Astrocyte of the cerebellum (primary cell): ENCODE results near the gene IGSF5.
"Not testable (repeated sequence)": the region's sequence is repeated elsewhere in the genome, so short reads cannot be mapped to it uniquely, and the experiment has no call there.

Experiments used
- DNase-seq: peaks from one replicate; pipeline ENCODE4 v3.0.0-alpha.2; 2011; ENCODE audit warnings: low read depth
- H3K4me3 ChIP-seq: 2 replicates; pipeline ENCODE4 v1.5.1; 2011; ENCODE audit warnings: mild to moderate bottlenecking, low read depth, low read length, moderate library complexity
- in situ Hi-C: cut with HindIII; loops from 2 replicates; pipeline ENCODE4 v1.10.0; 2017; ENCODE audit warnings: low sequenced_read_pairs
- TF ChIP-seq, protein P1 (sequence below): IDR thresholded peaks from 2 replicates; pipeline ENCODE4 v1.5.1; 2012; ENCODE audit warnings: low read length, low read depth, moderate library complexity, mild to moderate bottlenecking; ENCODE audit errors: missing control alignments

Gene IGSF5

DNA sequence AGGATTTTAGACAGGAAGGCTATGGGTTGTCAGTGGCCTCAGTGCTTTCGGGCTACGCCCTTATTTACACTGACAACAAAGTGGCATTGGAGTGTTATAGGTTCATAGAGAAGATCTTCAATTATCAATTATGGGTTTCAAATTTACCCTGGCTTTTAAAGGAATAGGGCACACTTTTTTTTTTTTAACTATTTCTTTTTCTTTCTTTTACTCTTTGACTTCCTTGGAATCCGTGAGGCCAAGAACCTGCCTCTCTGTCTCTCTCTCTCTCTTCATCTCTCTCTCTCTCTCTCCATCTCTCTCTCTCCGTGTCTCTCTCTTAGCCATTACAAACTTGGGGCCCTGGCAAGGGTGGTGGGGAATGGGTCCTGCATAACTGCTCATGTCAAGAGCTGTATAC is at the start of gene IGSF5:
Gene IGSF5 (plus strand): TSS at position 301 of the 400 bp plus-strand sequence. CDS start 327 bp downstream, outside the sequence.
- DNase-seq, in situ Hi-C loops, H3K4me3 ChIP-seq: not testable (repeated sequence)

DNA sequence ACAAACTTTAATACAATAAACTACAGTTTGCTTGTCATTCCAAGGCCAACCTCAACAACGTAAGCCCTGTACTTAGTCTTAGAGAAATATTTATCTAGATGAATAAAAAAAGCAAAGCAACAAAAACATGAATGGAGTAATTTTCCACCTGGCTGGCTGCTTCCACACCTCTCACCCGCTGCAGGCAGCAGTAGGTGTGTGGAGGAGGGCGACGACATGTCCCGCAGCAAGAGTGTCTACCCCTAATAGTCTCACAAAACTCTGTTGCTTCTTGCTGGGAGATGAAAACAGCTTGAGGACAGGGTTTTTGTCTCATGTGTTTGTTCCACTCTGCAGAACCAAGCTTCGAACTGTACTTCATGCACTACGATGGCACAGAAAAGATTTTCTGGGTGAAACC is 48.8 kb upstream of the IGSF5 start:
- DNase-seq, result no peak
- H3K4me3 ChIP-seq, result no peak overlapping the region
- TF ChIP-seq, protein P1, sequence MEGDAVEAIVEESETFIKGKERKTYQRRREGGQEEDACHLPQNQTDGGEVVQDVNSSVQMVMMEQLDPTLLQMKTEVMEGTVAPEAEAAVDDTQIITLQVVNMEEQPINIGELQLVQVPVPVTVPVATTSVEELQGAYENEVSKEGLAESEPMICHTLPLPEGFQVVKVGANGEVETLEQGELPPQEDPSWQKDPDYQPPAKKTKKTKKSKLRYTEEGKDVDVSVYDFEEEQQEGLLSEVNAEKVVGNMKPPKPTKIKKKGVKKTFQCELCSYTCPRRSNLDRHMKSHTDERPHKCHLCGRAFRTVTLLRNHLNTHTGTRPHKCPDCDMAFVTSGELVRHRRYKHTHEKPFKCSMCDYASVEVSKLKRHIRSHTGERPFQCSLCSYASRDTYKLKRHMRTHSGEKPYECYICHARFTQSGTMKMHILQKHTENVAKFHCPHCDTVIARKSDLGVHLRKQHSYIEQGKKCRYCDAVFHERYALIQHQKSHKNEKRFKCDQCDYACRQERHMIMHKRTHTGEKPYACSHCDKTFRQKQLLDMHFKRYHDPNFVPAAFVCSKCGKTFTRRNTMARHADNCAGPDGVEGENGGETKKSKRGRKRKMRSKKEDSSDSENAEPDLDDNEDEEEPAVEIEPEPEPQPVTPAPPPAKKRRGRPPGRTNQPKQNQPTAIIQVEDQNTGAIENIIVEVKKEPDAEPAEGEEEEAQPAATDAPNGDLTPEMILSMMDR, result no peak
- in situ Hi-C loops, result no loop called here

DNA sequence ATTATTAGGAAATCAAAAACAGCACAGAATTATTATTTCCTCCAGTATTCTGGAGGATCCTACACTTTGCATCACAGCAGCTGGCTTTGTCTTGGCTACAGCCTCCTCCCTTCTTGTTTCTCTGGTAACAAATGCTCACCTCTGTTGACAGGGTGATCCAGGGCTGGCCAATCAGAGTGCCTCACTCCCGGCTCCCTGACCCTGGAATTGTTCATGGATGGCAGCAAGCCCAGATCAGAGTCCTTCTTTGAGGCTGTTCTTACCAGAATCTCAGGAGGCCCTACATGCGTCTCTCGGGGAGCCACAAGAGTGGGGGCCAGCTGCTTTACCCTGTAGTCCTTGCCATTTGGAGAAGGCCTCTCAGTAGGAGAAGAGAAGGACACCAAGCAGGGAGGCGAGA is 48.4 kb upstream of the IGSF5 start:
- in situ Hi-C loops, result no loop called here
- TF ChIP-seq, protein P1, result no peak
- DNase-seq, result no peak

DNA sequence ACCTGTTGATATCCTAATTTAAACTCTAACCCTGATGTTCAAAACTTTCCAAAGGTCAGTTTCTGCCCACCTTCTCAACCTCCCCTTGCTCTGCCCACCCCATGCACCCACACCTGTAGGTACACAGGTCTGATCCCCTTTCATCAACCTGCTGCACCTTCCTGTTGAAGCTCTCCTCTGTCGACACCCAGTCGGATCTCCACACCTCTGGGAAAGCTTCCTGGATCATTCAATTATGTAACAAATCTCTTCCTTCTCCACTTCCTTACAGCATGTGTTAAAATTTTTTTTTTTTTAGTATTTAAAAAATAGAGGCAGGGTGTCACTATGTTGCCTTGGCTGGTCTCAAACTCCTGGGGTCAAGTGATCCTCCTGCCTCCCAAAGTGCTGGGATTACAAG is 44.7 kb upstream of the IGSF5 start:
- no peak overlapping the region for H3K4me3 ChIP-seq
- TF ChIP-seq, protein P1, result no peak
- in situ Hi-C loops, result loop anchor here (10.0 kb wide), 1 partner anchor 186 kb away; no protein-coding TSS in a partner anchor
- no peak for DNase-seq

More for the DNA sequence above, 48.4 kb upstream of the IGSF5 start:
- no peak overlapping the region for H3K4me3 ChIP-seq

DNA sequence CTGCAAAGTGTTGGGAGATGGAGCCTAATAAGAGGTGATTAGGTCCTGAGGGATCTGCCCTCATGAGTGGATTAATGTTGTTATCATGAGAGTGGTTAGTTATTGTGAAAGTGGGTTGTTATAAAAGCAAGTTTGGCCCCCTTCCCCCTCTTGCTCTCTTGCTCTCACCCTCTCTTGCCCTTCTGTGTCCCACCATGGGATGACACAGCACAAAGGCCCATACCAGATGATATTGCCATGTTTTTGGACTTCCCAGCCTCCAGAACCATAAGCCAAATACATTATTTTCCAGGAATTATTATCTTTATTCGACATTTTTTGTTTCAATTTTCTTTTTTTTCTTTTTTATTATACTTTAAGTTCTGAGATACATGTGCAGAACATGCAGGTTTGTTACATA is 41.4 kb upstream of the IGSF5 start:
- no peak overlapping the region for H3K4me3 ChIP-seq
- TF ChIP-seq, protein P1, result no peak
- in situ Hi-C loops, result loop anchor here (10.0 kb wide), 1 partner anchor 189 kb away; no protein-coding TSS in a partner anchor
- no peak for DNase-seq

DNA sequence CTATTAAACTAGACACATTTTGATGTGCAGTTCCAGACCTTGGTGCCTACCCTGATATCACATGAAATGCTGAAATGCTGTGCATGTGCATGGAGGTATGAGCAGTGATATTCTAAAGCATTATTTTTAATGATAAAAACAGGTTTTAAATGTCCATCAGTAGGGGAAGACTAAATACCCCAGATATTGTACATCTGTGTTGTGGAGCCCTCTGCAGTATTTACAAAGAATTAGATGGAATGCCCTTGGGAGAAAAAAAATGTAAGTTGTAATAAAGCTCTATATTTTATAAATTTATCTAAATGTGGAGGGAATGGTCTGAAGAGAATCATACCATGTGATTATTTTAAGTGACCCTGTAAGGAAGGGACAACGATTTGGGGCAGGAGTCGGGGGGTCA is 39.1 kb upstream of the IGSF5 start:
- in situ Hi-C loops, result loop anchor here (10.0 kb wide), 1 partner anchor 191 kb away; no protein-coding TSS in a partner anchor
- DNase-seq, result no peak

DNA sequence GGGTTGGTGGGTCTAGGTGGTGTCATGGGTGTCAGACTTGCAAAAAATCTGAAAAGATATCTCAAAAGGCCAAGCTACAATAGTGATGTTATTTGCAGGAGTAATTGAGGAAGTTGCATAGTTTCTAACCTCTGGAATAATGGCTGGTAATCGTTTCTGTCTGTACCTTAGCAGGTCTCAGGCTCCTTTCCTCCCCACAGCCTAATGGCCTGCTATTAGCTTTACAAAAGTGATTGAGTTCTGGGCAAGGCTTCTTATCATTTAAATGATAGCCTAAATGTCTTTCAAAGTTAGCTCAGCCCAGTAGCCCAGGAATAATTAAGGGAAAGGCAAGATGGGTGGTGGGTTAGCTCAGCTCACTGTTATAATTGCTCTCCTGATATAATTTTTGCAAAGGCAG is 37.7 kb upstream of the IGSF5 start:
- TF ChIP-seq, protein P1, result no peak
- DNase-seq, result no peak
- no peak overlapping the region for H3K4me3 ChIP-seq
- in situ Hi-C loops, result loop anchor here (10.0 kb wide), 1 partner anchor 193 kb away; no protein-coding TSS in a partner anchor

More for the DNA sequence above, 39.1 kb upstream of the IGSF5 start:
- no peak overlapping the region for H3K4me3 ChIP-seq
- TF ChIP-seq, protein P1, result peak; percentile 11
